Hepatic stellate cell (primary cell): ENCODE results near the gene WNT7B.

ENCODE experiments used
- DNase-seq: peaks from one replicate; pipeline ENCODE4 v3.0.0; 2011; ENCODE audit warnings: low spot score

Gene WNT7B

DNA sequence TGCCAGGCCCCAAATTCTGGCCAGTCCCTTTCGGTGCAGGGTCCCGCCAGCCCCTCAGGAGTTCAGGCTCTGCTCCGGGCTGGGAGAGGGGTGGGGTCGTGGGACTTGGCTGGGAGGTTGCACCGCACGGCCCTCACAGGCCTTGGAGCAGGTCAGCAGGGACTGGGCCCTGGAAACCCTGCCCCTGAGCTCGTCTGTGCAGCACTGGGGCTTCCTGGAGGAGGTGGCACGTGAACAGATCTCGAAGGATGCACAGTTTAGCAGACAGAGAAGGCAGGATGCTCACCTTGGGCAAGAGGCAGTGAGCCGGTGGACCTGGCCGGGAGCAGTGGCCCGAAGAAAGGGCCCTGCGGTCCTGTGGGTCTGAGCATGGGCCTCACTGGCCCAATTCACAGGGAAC lies 70.0 kb downstream of the WNT7B start:
- DNase-seq = no peak

GRCh38 chr22:45905924-45906865 lies 70.8 kb downstream of the WNT7B start:
- peak; percentile 88 for DNase-seq

DNA sequence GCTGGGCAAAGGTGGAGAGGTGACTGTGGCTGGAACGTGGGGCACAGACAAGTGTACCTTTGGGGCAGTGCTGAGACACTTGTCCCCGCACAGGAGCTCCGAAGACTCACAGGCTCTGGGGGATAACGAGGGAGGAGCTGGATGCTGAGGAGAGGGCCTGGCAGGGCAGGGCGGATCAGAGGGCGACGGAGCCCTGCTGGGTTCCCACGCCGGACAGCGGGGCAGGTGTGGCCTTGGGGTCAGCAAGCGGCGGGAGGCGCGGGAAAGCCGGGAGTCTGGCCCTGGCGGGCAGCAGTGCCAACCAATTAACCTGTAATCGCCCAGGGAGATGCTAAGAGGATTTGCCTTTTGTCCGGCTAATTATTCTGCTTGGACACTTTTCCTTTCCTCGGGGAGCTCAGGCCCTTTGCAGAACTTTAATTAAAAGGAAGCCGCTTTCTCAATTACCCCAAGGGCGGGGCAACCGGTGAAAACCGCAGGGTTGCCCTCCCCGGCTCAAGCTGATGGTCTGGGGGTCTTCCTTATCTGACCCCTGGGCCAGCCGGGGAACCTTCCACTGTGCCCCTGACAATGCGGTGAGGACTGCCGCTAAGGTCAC lies 71.5 kb downstream of the WNT7B start:
- DNase-seq = no peak

GRCh38 chr22:45904236-45904635 lies 72.7 kb downstream of the WNT7B start:
- no peak for DNase-seq

GRCh38 chr22:45903355-45904135 lies 73.4 kb downstream of the WNT7B start:
- peak; percentile 90 for DNase-seq

DNA sequence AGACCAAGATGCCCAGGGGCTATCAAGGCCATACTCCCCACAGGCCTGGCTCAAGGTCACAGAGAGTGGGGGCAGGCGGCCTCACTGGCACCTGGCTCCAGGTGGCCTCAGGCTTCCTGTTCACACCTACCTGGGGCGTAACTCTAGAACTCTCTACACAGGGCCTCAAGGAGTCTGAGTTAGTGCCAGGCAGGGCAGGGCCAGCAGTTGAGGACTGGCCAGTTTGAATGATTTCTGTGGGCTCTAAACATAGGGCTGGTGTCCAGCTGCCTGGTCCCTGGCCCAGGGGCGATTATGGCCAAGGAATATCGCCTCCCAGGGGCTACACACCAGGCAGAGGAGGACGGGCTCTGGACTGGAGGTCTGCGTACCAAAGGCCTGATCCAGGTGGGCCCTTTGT lies 79.2 kb downstream of the WNT7B start:
- DNase-seq = no peak

GRCh38 chr22:45896964-45897538 lies 79.9 kb downstream of the WNT7B start:
- no peak for DNase-seq

- DNase-seq = no peak
Observed at GRCh38 chr22:45896153-45896951, 80.6 kb downstream of the WNT7B start.

DNA sequence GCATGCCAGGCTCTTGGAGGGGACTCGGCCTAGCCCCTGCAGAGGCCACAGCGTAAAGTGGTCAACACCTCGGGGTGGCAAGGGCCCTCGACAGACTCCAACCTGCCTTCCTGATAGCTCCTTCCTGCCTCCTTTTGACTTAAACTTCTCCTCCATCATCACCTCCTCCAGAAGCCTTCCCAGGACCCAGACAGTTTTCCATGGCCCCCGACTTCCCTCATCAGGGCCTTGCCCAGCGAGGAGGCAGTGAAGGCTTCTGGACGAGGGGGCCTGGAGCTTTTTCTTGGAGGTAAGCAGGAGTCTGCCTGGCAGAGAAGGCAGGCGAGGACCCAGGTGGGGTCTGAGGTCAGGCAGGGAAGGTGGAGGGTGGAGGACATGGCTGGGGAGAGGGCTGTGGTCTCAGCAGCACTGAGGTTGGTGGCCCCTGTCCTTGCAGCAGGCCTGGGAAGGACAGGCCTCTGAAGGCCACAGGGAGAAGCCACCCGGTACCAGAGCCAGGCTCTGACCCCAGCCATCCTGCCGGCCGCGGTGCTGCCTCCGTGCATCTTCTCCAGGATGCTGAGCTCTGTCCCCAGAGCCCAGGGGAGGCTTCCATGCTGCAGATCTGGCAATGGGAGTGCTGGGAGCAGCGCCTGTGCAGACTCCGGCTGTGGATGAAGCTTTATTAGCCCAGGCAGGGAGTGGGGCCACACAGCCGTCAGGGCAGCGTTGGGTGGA lies 81.4 kb downstream of the WNT7B start:
- no peak for DNase-seq

GRCh38 chr22:45893516-45893915 lies 83.4 kb downstream of the WNT7B start:
- DNase-seq = no peak

DNA sequence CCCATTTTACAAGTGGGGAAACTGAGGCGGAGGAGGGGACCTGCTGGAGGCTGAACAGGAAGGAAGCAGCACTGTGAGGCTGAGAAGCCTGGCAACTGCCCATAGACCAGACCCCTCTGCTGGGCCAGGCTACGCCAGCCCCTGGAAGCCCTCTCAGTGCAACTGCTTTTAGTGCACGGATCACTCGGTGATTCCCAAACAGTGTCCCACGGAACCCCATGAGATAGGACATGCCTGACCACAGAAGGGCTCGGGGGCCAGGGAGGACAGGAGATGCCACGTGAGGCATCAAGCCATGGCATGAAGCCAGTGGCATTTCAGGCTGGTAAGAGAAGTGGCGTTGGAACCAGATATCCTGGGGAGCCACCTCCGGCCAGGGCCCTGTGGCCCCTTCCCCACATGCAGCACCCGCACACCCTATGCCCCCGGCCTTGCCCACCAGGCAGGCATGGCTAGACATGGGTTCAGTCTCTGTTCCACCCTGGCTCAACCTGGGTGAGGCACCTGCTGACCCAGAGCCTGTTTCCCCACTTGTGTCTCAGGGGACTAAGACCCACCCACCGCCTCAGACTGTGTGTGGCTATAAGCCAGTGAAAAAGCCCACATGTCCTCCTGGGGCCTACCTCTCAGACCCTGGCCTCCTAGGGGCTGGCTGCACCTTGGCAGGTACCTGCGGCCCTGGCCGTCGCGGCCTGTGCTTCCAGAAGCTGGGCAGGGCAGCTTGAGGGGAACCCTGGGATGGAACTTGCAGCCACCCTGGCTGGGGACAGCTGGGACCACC lies 84.1 kb downstream of the WNT7B start:
- no peak for DNase-seq

DNA sequence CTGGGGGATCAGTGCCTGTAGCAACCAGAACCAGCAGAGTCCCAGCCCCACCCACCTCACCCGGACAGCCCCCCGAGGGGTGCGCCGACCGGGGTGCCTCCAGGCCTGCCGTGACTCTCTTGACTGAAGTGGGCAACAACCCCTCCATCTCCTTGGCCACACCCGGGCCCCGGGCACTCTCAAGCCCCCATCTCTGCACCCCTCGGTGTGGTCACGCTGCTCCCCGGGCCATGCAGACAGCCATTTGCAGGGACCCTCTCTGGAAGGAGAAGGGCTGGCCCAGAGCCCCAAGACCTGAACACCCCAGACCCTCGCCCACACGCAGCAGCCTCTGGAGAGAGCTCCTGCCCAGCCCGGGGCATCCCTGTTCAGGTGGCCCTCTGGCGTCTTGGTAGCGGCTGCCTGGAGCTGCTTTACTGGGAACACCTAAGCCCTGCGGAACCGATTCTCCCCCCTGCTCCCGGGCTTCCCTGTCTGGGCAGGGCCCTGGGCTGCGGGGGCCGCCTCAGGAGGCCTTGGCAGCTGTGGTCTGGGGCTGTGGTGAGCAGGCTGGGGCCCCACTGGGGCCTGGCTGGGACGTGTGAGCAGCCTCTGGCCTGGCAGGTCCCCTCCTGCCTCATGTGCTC lies 84.9 kb downstream of the WNT7B start:
- DNase-seq = no peak

DNA sequence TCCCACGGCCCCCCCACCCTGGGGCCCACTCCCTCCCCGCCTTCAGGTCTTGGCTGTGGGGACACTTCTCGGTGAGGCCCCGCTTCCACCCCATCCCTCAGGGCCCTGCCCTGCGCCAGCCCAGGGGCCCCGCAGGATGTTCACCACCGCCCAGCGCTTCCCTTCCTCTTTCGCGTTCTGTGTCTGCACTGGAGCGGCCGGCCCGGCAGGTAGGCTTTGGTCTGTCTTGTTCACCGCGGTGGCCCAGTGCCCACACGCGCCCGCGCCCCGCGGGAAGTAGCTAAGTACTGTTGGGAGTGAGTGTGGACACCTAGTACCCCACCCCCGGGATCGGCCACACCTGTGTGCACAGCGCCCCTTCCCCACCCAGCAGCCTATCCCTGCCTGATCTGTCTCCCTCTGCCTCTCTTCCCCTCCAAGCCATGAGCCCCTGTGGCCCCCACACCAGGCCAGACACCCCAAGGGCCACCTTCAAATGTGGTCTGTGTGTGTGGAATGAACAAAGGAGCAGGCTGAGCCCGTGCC lies 85.4 kb downstream of the WNT7B start:
- no peak for DNase-seq

DNA sequence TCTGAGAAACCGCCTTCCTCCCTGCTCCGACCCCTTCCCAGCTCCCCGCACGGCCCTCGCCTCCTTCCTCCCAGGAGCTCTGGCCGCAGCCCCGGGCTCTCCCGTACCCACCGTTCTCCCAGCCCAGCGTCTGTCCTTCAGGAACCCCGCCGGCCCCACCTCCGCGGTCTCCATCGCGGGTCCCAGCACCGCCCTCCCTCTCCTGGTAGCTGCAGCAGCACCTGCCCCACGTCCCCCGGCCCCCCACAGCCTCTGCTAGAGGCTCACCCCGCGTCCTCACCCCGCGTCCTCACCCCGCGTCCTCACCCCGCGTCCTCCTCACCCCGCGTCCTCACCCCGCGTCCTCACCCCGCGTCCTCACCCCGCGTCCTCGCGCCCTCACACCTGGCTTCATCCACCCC lies 85.9 kb downstream of the WNT7B start:
- DNase-seq = no peak

DNA sequence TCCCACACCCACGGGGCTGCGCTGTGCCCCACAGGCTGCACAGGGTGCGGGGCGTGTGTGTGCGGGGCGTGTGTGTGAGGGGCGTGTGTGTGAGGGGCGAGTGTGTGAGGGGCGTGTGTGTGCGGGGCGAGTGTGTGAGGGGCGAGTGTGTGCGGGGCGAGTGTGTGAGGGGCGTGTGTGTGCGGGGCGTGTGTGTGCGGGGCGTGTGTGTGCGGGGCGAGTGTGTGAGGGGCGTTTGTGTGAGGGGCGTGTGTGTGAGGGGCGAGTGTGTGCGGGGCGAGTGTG lies 86.7 kb downstream of the WNT7B start:
- no peak for DNase-seq

DNA sequence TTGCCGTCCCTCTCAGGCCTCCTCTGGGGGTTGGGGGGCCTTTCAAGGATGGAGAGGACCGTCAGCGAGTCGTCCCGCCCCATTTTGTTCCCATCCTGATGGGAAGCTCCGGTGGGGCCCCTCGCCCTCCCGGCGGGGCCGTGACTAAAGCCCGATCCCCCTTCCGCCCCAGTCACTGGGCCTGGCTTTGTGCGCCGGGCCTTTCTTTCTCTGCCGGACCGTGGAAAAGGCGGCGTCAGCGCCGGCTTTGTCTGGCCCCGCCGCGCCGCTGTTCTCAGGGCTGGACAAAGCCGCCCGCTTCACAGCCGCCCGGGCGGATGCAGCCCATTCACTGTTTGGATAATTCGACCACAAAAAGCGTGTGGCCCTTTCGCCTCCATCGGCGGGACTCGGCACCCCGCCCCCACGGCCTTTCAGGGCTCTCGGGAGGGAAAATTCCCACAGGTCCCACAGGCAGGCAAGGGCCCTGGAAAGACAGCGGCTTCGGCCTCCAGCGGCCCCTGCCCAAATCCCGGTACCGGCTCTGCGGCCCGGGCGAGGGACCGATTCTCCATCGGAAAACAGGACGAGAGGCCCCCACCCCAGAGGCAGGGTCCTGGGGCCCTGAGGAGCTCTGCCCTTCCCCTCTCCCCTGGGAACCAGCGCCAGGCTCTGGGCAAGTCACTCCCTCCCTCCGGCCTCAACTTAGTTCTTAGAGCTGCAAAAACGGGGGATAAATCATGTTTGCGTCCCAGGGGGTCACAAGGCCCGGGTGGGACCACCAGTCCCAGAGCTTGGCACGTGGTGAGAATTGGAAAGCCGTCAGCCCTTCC lies 87.2 kb downstream of the WNT7B start:
- peak; percentile 64 for DNase-seq

- no peak for DNase-seq
Observed at GRCh38 chr22:45889093-45889538, 87.8 kb downstream of the WNT7B start.

DNA sequence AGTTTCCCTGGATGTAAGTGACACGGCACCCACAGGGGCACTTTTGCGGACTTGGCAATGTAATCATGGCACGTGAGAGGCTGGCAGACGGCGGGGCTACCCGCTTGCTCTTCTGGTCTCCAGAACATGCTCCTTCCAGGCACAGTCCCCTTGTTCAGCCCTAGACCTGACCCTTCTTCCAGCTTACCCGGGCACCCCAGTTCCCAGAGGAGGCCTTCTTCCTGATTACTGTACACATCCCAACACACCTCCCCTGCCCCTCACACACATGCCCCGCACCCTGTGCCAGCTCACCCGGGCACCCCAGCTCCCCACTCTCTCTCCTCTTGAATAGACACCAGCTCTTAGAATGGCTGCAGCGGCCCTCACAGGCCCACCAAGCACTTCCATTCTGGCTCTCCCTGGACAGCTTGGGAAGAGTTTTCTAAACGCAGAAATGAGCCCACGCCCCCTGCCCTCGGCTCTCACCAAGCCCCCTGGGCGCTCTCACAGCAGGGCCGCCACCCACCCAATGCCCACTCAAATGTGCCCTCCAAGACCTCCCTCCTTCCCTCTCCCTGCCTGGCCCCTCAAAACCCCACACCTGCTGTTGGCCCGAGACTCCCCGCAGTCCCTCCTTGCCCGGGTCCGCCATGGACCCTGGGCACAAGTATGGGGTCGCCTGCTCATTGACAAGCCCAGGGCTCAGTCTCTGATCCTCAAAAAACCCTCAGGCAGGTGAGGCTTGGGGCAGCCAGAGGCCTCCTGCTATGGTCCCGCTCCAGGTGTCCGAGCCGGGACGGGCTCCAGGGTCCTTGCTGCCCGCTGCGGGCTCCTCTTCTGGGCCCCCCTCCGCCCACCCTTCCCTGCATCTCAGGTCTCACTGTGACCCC lies 88.5 kb downstream of the WNT7B start:
- no peak for DNase-seq
